PC-9 (cell line): ENCODE data around the gene EYS.

Source experiments
- EZH2 ChIP-seq: fragments of 200-600 bp; sonication (generic); IDR thresholded peaks from 2 replicates; pipeline ENCODE4 v1.8.0; 2017; ENCODE audit warnings: antibody characterized with exemption, low read depth
- TF ChIP-seq, protein P1 (sequence below): fragments of 200-600 bp; sonication (generic); conservative IDR thresholded peaks from 2 replicates; pipeline ENCODE4 v1.6.1; 2017; ENCODE audit warnings: mixed run types, antibody characterized with exemption, mild to moderate bottlenecking, moderate library complexity

- TF ChIP-seq, protein P1, sequence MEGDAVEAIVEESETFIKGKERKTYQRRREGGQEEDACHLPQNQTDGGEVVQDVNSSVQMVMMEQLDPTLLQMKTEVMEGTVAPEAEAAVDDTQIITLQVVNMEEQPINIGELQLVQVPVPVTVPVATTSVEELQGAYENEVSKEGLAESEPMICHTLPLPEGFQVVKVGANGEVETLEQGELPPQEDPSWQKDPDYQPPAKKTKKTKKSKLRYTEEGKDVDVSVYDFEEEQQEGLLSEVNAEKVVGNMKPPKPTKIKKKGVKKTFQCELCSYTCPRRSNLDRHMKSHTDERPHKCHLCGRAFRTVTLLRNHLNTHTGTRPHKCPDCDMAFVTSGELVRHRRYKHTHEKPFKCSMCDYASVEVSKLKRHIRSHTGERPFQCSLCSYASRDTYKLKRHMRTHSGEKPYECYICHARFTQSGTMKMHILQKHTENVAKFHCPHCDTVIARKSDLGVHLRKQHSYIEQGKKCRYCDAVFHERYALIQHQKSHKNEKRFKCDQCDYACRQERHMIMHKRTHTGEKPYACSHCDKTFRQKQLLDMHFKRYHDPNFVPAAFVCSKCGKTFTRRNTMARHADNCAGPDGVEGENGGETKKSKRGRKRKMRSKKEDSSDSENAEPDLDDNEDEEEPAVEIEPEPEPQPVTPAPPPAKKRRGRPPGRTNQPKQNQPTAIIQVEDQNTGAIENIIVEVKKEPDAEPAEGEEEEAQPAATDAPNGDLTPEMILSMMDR: no peak
- no peak for TF ChIP-seq EZH2
Measured at GRCh38 chr6:65570340-65570739, 136.7 kb downstream of the EYS start.
